ENCODE data around the gene RNF217.
"Not testable (repeated sequence)": the region's sequence is repeated elsewhere in the genome, so short reads cannot be mapped to it uniquely, and the experiment has no call there.

Gene RNF217

DNA sequence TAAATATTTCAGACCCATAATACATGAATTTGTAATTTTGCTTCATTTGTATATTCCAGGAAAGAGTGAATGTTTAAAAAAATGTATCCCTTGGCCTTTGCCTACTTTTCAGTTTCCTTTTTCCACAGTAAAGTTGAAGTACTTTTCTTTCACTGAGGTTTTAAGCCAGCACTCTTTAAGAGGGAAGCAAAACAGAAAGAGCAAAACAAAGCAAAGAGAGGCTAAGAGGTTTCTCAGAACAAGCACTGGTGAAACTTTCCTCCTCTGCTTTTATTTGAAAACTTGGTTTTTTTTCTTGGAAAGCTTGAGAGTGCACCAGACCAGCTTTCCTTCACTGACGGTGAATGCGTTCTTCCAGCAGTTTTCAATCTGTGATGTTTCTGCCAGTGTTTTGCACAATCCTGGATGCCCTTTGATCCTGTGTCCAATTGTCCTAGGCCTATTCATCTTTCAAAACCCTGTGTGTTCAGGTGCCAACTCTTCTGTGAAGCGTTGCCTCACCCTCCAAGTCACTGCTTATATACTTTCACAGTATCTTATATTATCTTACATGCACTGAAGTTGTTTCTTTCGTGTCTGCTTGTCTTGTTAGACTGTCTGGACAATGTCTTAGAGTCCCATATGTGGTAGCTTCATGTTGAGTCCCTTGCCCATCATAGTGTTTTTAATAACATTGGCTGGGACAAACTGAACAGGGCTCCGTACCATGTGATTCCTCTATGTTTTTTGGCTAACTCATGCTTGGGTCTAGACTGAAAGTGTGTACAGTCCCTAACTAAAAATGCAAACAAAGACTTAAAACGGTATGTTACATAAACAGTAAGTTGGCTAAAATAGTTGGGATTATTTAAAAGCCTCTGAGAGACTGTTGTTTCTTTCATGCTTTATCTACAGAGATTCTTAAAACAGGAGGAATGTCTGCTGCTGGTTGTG, 1.9 kb downstream of the RNF217 start:
- TF ChIP-seq CTCF (IDR thresholded peaks at IDR 0.05; ENCODE audit: low read depth, low read length), result no peak
- no peak for DNase-seq (ENCODE audit: extremely low read depth, low read depth)

DNA sequence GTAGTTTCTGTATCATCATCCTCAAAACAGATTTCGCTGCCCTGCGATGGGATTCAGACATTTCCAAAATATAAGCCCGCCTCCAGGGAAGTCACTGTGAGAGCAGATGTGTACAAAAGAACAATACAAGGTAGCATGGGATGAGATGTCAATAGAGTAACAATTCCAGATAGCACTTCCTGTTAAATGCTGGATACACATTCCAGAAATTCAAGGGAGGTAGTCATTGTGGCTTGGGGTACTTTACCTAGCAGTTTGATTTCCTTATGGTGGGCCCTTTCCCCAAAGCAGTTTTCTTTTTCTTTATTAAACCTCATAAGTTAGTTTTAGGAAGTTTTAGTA, 2.5 kb downstream of the RNF217 start:
- no peak for DNase-seq (ENCODE audit: extremely low read depth, low read depth)
- TF ChIP-seq CTCF (IDR thresholded peaks at IDR 0.05; ENCODE audit: low read depth, low read length), result no peak

DNA sequence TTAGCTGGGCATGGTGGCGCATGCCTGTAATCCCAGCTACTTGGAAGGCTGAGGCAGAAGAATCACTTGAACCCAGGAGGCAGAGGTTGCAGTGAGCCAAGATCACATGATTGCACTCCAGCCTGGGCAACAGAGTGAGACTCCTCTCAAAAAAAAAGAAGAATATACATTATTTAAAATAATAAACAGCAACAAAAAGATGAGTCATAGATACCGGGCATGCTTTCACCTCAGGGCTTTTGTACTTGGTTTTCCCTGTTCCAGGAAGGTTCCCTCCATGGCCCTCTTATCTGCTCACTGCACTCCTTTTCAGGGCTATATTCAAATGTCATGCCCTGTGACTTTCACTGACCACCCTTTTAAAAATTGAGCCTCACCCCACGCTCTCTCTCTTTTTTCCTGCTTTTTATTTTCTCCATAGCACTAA, 3.2 kb downstream of the RNF217 start:
- not testable (repeated sequence) for DNase-seq (ENCODE audit: extremely low read depth, low read depth)

- no peak for TF ChIP-seq CTCF (IDR thresholded peaks at IDR 0.05; ENCODE audit: low read depth, low read length)
- DNase-seq (ENCODE audit: extremely low read depth, low read depth), result no peak
Observed at GRCh38 chr6:124967444-124967843, 5.2 kb downstream of the RNF217 start.

DNA sequence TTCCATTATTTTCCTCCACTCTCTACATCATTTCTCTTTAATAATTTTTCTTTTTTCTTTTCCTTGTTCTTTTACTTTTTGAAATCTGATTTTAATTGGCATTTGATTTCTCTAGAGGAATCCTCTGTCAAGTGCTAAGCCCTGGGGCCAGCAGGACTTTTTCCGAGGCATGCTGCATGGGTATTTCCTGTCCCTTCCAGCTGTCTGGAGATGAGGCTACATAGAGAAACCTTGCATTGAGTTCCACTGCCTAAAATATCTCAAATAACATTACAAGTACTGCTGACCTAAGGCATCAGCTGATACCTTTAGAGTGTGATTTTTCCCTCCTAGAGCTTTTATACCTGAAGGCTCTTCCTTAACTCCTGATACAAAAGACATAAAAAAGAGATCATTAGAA, 6.2 kb downstream of the RNF217 start:
- no peak for DNase-seq (ENCODE audit: extremely low read depth, low read depth)
- TF ChIP-seq CTCF (IDR thresholded peaks at IDR 0.05; ENCODE audit: low read depth, low read length), result no peak

GRCh38 chr6:124970243-124970642, 8.0 kb downstream of the RNF217 start:
- no peak for DNase-seq (ENCODE audit: extremely low read depth, low read depth)
- TF ChIP-seq CTCF (IDR thresholded peaks at IDR 0.05; ENCODE audit: low read depth, low read length), result no peak

GRCh38 chr6:124970763-124971162, 8.5 kb downstream of the RNF217 start:
- no peak for DNase-seq (ENCODE audit: extremely low read depth, low read depth)
- TF ChIP-seq CTCF (IDR thresholded peaks at IDR 0.05; ENCODE audit: low read depth, low read length), result no peak

DNA sequence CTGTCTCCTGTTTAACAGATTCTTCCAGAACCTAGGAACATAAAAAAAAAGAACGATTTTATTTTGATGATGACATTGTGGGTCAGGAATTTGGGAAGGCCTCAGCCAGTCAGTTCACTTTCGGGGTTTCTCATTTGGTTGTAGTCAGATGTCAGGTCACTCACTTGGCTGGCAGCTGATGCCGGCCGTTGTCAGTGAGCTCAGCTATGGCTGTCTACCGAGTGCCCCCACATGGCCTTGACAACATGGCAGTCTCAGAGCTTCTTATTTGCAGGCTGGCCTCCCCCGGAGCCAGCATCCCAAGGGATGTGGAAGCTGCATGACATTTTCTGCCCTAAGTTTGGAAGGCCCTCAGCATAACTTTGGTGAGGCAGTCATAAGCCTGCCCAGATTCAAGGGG, 11.5 kb downstream of the RNF217 start:
- no peak for DNase-seq (ENCODE audit: extremely low read depth, low read depth)
- no peak for TF ChIP-seq CTCF (IDR thresholded peaks at IDR 0.05; ENCODE audit: low read depth, low read length)

All from AG09319 (cell line).